Motor neuron (in vitro differentiated cells): ENCODE data around the gene ANP32A. TPM values are rescaled to one million over a fixed set of nuclear protein-coding genes. Genes with fewer than 3 reads are reported as not detected.

Experiments used
- ATAC-seq, 8 experiments: fragments of 200-7000 bp; cut with Tn5 transposase; replicated peaks in 6 of 8; 2 replicates each; pipeline ENCODE4 v1.8.0; 2021; ENCODE audit warnings: mild to moderate bottlenecking in 8 of 8, moderate library complexity in 8 of 8
- H3K27ac ChIP-seq, 2 donors: fragments of 250-450 bp; sonication (Bioruptor Pico); 2 replicates each; pipeline ENCODE4 v1.9.0; 2021; ENCODE audit warnings: antibody characterized with exemption in 2 of 2, mild to moderate bottlenecking in 2 of 2, moderate library complexity in 1 of 2
- H3K4me1 ChIP-seq, 2 donors: fragments of 250-450 bp; sonication (Bioruptor Pico); replicated peaks in 1 of 2; 2 replicates each; pipeline ENCODE4 v1.6.1; 2021; ENCODE audit warnings: antibody characterized with exemption in 2 of 2, mild to moderate bottlenecking in 2 of 2, moderate library complexity in 1 of 2
- H3K4me3 ChIP-seq, 5 donors: fragments of 250-450 bp; sonication (Bioruptor Pico); 2 replicates each; pipeline ENCODE4 v1.9.0; 2021; ENCODE audit warnings: antibody characterized with exemption in 5 of 5, mild to moderate bottlenecking in 5 of 5, moderate library complexity in 4 of 5
- WGBS, 10 experiments: fragments of 450-650 bp; shearing (Covaris generic); methylation state at CpG; one replicate each; pipeline ENCODE4 v1.0.0; 2022; 5-methylcytosine and 5-hydroxymethylcytosine counted together
- in situ Hi-C, 9 experiments: fragments of 400-800 bp; cut with MboI; loops; one replicate each; pipeline ENCODE4 v1.15.0; 2021; ENCODE audit warnings: low sequenced_read_pairs in 9 of 9, low pct_unique_long_range_greater_than_20kb in 2 of 9; ENCODE audit not compliant: unreplicated experiment in 9 of 9
- total RNA-seq, 8 experiments: library from RNA; unstranded; fragments of 300-600 nt; gene quantifications; 2 replicates each; pipeline versions ENCODE4 v1.2.3 to v1.2.4, GENCODE V29; 2022

The ANP32A gene
- total RNA-seq, 8 experiments from 2014 or later, result 49.4 to 217 (median 150) TPM

- in situ Hi-C loops, result loop anchor here in 1 of 9 experiments (10.0 kb wide), 1 partner anchor 140 kb away; no protein-coding TSS in a partner anchor
- Histone ChIP-seq H3K4me3 (no peak overlapping the region), H3K4me1 (peaks cover 3% of the 10 kb centered on the region in 2 donors), H3K27ac (no peak overlapping the region)
- no peak for ATAC-seq
Observed at GRCh38 chr15:68734352-68734751, 86.3 kb downstream of the ANP32A start.

- Histone ChIP-seq H3K4me1 (peaks cover 3% of the 10 kb centered on the region in 2 donors), H3K4me3 (no peak overlapping the region), H3K27ac (no peak overlapping the region)
- peak in 1 of 8 experiments; percentile 33 for ATAC-seq
- WGBS, 10 experiments, result 28 to 80% (median 39%) methylated on average over 2 to 6 of the region's 6 CpGs
- in situ Hi-C loops, result loop anchor here in 1 of 9 experiments (10.0 kb wide), 1 partner anchor 141 kb away; no protein-coding TSS in a partner anchor
Observed at GRCh38 chr15:68733666-68734065, 87.0 kb downstream of the ANP32A start.

GRCh38 chr15:68732451-68732850, 88.2 kb downstream of the ANP32A start:
- 83 to 100% (median 86%) methylated on average over 1 to 2 of the region's 2 CpGs; no CpG with 5 or more reads in 5 of the 10 experiments for WGBS, 10 experiments
- in situ Hi-C loops, result loop anchor here in 1 of 9 experiments (10.0 kb wide), 1 partner anchor 142 kb away; no protein-coding TSS in a partner anchor

GRCh38 chr15:68730976-68731897, 89.5 kb downstream of the ANP32A start:
- no peak overlapping the region for H3K4me3 ChIP-seq
- H3K27ac ChIP-seq, result no peak overlapping the region
- peak in 2 of 8 experiments; percentile 4 to 10 for ATAC-seq
- WGBS, 10 experiments, result 37 to 87% (median 74%) methylated on average over 3 to 7 of the region's 15 CpGs; no CpG with 5 or more reads in 5 of the 10 experiments
- in situ Hi-C loops, result loop anchor here in 1 of 9 experiments (10.0 kb wide), 1 partner anchor 144 kb away; no protein-coding TSS in a partner anchor
- H3K4me1 ChIP-seq, result peaks cover 3% of the 10 kb centered on the region in 2 donors

More at GRCh38 chr15:68732451-68732850, 88.2 kb downstream of the ANP32A start:
- ATAC-seq, result no peak
- Histone ChIP-seq H3K4me1 (peaks cover 3% of the 10 kb centered on the region in 2 donors), H3K4me3 (no peak overlapping the region), H3K27ac (no peak overlapping the region)

GRCh38 chr15:68730471-68730919, 90.2 kb downstream of the ANP32A start:
- peak; percentile 32 to 86 (median 75) for ATAC-seq

GRCh38 chr15:68729789-68730411, 90.8 kb downstream of the ANP32A start:
- peak in 6 of 8 experiments; percentile 14 to 61 (median 27) for ATAC-seq
- in situ Hi-C loops, result loop anchor here in 1 of 9 experiments (10.0 kb wide), 1 partner anchor 145 kb away; no protein-coding TSS in a partner anchor
- Histone ChIP-seq H3K27ac (no peak overlapping the region), H3K4me3 (no peak overlapping the region), H3K4me1 (peaks cover 3% of the 10 kb centered on the region in 2 donors)
- 20 to 100% (median 60%) methylated on average over 1 to 3 of the region's 8 CpGs; no CpG with 5 or more reads in 5 of the 10 experiments for WGBS, 10 experiments

More at GRCh38 chr15:68730471-68730919, 90.2 kb downstream of the ANP32A start:
- Histone ChIP-seq H3K27ac (no peak overlapping the region), H3K4me1 (peaks cover 3% of the 10 kb centered on the region in 2 donors), H3K4me3 (no peak overlapping the region)
- WGBS, 10 experiments, result 33 to 83% (median 67%) methylated on average over 1 to 4 of the region's 6 CpGs; no CpG with 5 or more reads in 5 of the 10 experiments
- in situ Hi-C loops, result loop anchor here in 1 of 9 experiments (10.0 kb wide), 1 partner anchor 144 kb away; no protein-coding TSS in a partner anchor

Other genes with a start within 250 kb of the ANP32A start
- gene CORO2B, start 241.9 kb downstream of the ANP32A start, total RNA-seq, result 10 to 100 TPM in 5 of 8 experiments, 1 to 10 TPM in 3; 2.1 to 28.3 (median 16.4) TPM
- gene SPESP1, start 109.6 kb upstream of the ANP32A start, total RNA-seq, result 10 to 100 TPM in 1 of 8 experiments, under 1 TPM in 4, not detected in 3; 0.11 to 24.6 (median 0.21) TPM
- 1 to 10 TPM in 2 of 8 experiments, under 1 TPM in 6; under 0.01 to 2.2 (median 0.17) TPM for gene NOX5, start 193.8 kb upstream of the ANP32A start, total RNA-seq